Hepatic stellate cell (primary cell): ENCODE results near the gene CSK.
"Not testable (repeated sequence)": the region's sequence is repeated elsewhere in the genome, so short reads cannot be mapped to it uniquely, and the experiment has no call there.

ENCODE experiments used
- DNase-seq: peaks from one replicate; pipeline ENCODE4 v3.0.0; 2011; ENCODE audit warnings: low spot score

The CSK gene

GRCh38 chr15:74770211-74770903 is 11.5 kb upstream of the CSK start:
- no peak for DNase-seq

- DNase-seq, result no peak
These were observed 8.6 kb upstream of the CSK start for GRCh38 chr15:74773329-74773728.

GRCh38 chr15:74773731-74774252 is 8.1 kb upstream of the CSK start:
- no peak for DNase-seq

GRCh38 chr15:74775132-74775562 is 6.7 kb upstream of the CSK start:
- DNase-seq, result no peak

GRCh38 chr15:74775894-74776293 is 6.0 kb upstream of the CSK start:
- DNase-seq, result no peak

- peak; percentile 67 for DNase-seq
These were observed 4.8 kb upstream of the CSK start for GRCh38 chr15:74776821-74777768.

- DNase-seq, result no peak
These were observed 3.9 kb upstream of the CSK start for GRCh38 chr15:74777769-74778598.

GRCh38 chr15:74778599-74778970 is 3.3 kb upstream of the CSK start:
- no peak for DNase-seq

- no peak for DNase-seq
These were observed 2.7 kb upstream of the CSK start for GRCh38 chr15:74779162-74779648.

GRCh38 chr15:74780523-74781430 is 1.1 kb upstream of the CSK start:
- DNase-seq, result no peak

- DNase-seq, result peak; percentile 65
These were observed 585 bp downstream of the CSK start for GRCh38 chr15:74782259-74783071.

- peak; percentile 67 for DNase-seq
These were observed 1.4 kb downstream of the CSK start for GRCh38 chr15:74783072-74783807.

- no peak for DNase-seq
These were observed 1.9 kb downstream of the CSK start for GRCh38 chr15:74783808-74784175.

- no peak for DNase-seq
These were observed 2.7 kb downstream of the CSK start for GRCh38 chr15:74784426-74785193.

GRCh38 chr15:74785194-74786032 is 3.5 kb downstream of the CSK start:
- no peak for DNase-seq

- DNase-seq, result not testable (repeated sequence)
These were observed 4.2 kb downstream of the CSK start for GRCh38 chr15:74786081-74786480.

GRCh38 chr15:74786551-74787165 is 4.8 kb downstream of the CSK start:
- DNase-seq, result no peak
